GM19395 (cell line): ENCODE results near the gene CCL2.

ENCODE experiments used
- ATAC-seq: cut with Tn5 transposase; IDR thresholded peaks from one replicate; pipeline ENCODE4 v1.9.1; 2021; ENCODE audit warnings: mild to moderate bottlenecking, moderate library complexity; ENCODE audit not compliant: unreplicated experiment

The CCL2 gene

GRCh38 chr17:34237458-34237857, 17.6 kb upstream of the CCL2 start:
- no peak for ATAC-seq

GRCh38 chr17:34241062-34241461, 14.0 kb upstream of the CCL2 start:
- no peak for ATAC-seq

- ATAC-seq: no peak
Measured at GRCh38 chr17:34242587-34243363, 12.3 kb upstream of the CCL2 start.

- ATAC-seq: no peak
Measured at GRCh38 chr17:34243364-34244320, 11.4 kb upstream of the CCL2 start.

- no peak for ATAC-seq
Measured at GRCh38 chr17:34245351-34245905, 9.7 kb upstream of the CCL2 start.

- ATAC-seq: no peak
Measured at GRCh38 chr17:34246446-34246845, 8.6 kb upstream of the CCL2 start.

GRCh38 chr17:34246881-34247280, 8.2 kb upstream of the CCL2 start:
- no peak for ATAC-seq

- ATAC-seq: no peak
Measured at GRCh38 chr17:34248511-34249024, 6.5 kb upstream of the CCL2 start.

- no peak for ATAC-seq
Measured at GRCh38 chr17:34249061-34249460, 6.0 kb upstream of the CCL2 start.

GRCh38 chr17:34249478-34249877, 5.6 kb upstream of the CCL2 start:
- no peak for ATAC-seq

GRCh38 chr17:34251186-34251585, 3.9 kb upstream of the CCL2 start:
- ATAC-seq: no peak

GRCh38 chr17:34252095-34252443, 3.0 kb upstream of the CCL2 start:
- ATAC-seq: no peak

GRCh38 chr17:34252444-34253138, 2.5 kb upstream of the CCL2 start:
- no peak for ATAC-seq

- no peak for ATAC-seq
Measured at GRCh38 chr17:34253139-34253525, 2.0 kb upstream of the CCL2 start.

GRCh38 chr17:34254146-34254545, 939 bp upstream of the CCL2 start:
- no peak for ATAC-seq

- ATAC-seq: no peak
Measured at GRCh38 chr17:34255381-34255732, 272 bp downstream of the CCL2 start.

GRCh38 chr17:34255841-34256240, 756 bp downstream of the CCL2 start:
- no peak for ATAC-seq

- no peak for ATAC-seq
Measured at GRCh38 chr17:34257299-34257985, 2.4 kb downstream of the CCL2 start.

- no peak for ATAC-seq
Measured at GRCh38 chr17:34257986-34258326, 2.9 kb downstream of the CCL2 start.

- ATAC-seq: no peak
Measured at GRCh38 chr17:34259146-34259545, 4.1 kb downstream of the CCL2 start.

GRCh38 chr17:34260861-34261260, 5.8 kb downstream of the CCL2 start:
- no peak for ATAC-seq
